Measurements from ENCODE around the gene FOXE1.

DNA sequence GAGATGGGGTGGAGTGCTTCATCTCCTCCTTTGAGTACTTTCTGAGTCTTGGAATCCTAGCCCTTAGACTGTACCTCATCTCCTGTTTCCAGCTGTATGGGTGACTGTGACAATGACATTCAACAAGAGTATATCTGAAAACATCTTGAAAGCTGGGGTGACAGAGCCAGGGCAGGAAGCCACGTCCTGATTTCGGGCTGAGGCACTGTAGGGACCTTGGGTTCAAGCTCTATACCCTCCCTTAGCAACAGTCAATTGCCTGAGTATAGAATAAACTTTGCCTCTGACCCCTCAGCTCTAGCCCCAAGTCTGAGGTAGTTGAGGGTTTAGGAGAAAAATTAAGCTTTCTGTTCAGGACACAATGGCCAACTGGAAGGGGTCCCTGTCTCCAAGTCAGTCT, 6.3 kb downstream of the FOXE1 start:
- TF ChIP-seq FOSL1 (IDR thresholded peaks at IDR 0.05; ENCODE audit: low read depth) (no peak), POLR2A (IDR thresholded peaks at IDR 0.05; ENCODE audit: borderline replicate concordance, extremely low read depth, insufficient read depth, insufficient read length) (no peak), ZFX (IDR thresholded peaks at IDR 0.05) (no peak), SIN3A (IDR thresholded peaks at IDR 0.05; ENCODE audit: low read depth) (no peak), JUND (IDR thresholded peaks at IDR 0.05) (no peak)
- TF ChIP-seq, protein P1, sequence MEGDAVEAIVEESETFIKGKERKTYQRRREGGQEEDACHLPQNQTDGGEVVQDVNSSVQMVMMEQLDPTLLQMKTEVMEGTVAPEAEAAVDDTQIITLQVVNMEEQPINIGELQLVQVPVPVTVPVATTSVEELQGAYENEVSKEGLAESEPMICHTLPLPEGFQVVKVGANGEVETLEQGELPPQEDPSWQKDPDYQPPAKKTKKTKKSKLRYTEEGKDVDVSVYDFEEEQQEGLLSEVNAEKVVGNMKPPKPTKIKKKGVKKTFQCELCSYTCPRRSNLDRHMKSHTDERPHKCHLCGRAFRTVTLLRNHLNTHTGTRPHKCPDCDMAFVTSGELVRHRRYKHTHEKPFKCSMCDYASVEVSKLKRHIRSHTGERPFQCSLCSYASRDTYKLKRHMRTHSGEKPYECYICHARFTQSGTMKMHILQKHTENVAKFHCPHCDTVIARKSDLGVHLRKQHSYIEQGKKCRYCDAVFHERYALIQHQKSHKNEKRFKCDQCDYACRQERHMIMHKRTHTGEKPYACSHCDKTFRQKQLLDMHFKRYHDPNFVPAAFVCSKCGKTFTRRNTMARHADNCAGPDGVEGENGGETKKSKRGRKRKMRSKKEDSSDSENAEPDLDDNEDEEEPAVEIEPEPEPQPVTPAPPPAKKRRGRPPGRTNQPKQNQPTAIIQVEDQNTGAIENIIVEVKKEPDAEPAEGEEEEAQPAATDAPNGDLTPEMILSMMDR (IDR thresholded peaks at IDR 0.05 in 2 of 3, conservative IDR thresholded peaks at IDR 0.05 in 1 of 3; ENCODE audit: borderline replicate concordance in 1 of 3, insufficient read depth in 1 of 3, low read depth in 2 of 3, low read length in 2 of 3), result no peak

Measured in HCT116 (cell line).